GM19025 (cell line): ENCODE results near the gene ALDOB.

Experiments
- ATAC-seq: cut with Tn5 transposase; IDR thresholded peaks from one replicate; pipeline ENCODE4 v1.9.1; 2021; ENCODE audit warnings: mild to moderate bottlenecking, low read depth, moderate library complexity; ENCODE audit not compliant: unreplicated experiment

ALDOB gene

DNA sequence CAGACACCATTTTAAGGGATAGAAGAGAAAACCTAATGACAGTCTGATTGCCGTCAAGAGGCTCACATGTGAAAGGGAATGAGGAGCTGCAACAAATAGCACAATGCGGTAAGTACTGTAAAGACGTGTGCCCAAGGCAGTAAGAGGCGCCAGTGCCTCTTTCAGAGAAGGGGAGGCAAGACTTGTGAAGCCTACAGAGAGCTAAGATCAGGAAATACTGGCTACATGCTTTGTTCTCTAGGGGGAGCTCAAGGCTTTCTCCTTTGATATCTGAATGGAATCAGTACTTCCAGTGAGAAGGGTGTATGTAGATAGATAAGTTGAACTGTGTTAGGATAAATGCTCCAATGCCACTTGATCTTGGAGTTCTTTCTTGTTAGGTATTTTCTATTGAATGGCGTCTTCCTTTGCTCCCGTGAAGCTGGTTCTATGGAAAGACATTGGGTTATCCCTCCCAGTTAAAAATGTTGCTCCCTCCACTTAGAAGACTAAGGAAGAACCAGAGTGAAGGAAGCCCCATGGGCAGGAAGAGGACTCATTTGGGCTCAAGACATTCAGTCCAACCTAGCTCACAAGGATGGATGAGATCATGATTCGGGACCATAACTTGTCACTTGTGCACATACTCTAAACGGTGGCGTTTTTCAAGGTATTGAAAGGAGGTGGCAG lies 23.5 kb upstream of the ALDOB start:
- peak; percentile 85 for ATAC-seq

DNA sequence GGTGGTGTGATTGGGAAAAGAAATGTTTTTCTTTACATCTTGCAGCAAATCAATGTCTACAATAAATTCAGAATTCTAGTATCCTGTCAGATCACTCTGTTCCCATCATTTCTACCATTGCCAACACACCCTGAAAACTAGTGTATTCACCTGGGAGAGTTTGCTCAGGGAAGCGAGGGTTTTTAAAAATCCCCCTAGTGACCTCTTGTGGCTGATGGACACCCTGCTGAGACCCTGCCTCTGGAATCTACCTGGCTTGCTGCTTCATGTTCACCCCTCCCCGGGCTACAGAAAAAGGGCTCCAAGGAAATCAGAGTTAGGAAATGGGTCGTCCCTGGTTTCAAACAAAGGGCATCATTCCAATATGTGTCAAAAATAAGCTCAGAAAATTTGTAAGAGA lies 21.4 kb upstream of the ALDOB start:
- ATAC-seq, result no peak

DNA sequence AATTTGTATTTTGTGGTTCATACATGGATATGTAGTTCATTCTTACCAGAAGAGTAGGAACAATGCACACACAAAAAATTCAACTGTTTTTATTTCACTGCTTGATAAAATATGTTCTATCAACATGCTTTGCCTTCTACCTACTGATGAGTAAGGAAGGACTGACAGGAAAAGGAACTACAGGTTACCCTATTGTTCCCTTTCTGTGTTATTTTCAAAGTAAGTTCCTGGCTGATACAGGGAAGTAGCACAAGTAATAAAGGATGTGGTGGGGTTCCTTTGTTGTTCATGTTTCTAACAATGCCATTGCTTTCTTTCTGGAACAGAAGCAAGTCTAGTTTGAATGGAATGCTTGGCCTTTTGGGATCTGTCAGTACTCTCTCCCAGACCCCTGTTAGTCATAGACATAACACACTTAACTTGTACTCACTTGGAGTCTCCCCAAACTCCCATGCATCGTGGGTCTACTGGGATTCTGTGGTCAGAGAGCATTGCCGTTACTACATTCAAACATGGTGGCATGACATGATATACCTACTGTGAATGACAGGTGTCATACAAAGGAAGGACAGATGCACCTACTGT lies 20.2 kb upstream of the ALDOB start:
- ATAC-seq, result no peak

DNA sequence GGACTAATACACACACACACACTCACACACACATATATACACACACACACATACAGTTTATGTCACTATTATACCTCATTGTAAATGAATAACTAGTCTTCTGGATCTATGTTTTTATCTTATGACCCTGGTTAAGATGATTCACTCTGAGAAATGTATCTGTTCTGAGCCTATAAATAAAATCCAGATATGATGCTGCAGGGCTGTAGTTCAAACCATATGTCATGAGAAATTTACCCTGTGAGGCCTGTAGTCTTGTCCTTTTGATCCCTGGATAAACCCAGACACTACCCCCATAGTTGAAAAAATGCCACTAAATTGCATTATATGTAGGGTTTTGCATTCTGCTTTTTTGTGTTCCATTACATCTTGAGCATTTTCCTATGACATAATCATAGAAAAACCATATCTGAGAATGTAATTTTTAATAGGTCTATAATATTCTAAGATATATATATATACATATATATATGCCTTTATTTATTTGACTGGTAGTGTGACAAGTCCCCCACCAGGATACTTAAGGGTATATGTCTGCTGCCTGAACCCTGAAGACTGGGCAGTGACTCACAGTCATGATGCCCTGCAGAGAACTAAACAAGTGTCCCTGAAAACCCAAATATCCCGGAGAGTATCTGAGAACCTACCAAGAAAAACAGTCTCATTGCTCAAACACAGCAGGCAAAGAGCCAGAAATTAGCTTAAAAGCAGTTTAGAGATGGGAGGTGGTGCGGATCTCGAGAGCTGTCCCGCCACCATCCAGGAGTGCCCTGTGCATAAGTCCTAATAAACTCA lies 18.4 kb upstream of the ALDOB start:
- ATAC-seq, result no peak

DNA sequence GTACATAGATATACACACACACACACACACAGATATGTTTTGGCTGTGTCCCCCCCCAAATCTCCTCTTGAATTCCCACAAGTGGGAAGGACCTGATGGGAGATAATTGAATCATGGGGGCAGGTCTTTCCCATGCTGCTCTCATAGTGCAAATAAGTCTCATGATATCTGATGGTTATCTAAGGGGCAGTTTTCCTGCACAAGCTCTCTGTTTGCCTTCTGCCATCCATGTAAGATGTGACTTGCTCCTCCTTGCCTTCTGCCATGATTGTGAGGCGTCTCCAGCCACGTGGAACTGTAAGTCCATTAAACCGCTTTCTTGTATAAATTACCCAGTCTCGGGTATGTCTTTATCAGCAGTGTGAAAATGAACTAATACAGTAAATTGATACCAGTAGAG lies 15.9 kb upstream of the ALDOB start:
- ATAC-seq, result no peak

DNA sequence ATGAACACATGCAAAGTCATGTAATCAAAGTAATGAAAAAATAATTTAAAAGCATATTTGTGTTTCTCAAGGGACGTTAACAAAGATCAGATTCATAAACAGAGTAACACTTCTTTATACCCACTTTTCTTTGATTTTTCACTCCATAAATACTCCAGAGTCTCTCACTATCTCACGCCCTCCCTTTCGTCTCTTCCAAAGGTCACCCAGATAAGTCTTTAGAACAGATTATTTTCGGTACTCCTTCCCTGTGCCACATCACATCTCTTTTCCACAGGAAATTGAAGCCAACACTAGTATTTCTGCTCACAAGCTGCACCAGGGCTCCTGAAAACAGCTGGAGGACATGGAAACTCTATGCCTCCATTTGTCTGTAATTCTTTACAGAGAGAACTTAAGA lies 15.4 kb upstream of the ALDOB start:
- no peak for ATAC-seq

DNA sequence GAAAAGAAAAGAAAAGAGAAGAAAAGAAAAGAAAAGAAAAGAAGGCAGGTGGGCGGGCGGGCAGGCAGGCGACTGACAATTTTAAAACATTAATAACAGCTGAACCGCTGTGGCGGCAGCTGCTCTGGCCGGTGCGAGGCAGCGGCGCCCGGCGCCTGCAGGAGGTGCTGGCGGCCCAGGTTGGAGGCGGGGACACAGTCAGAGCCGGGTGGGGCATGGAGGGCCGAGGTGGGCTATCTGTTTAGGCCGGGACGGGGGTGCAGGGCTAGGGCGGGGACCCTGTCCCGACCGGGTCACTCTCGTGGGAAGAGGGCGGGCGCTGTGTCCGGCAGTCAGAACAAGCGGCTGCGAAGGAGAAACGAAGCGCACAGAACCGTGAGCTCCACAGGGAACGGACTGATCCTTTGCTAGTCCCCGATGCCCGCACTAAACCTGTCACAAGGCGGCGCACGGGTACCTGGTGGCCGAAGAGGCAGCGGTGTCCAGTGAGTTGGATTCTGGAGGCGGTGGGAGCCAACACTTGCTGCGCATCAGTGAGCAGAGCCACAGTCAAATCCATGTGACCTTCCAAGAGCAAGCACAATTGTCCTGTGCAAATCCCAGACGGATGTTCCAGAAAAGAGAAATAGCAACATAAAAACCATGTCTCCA lies 13.6 kb upstream of the ALDOB start:
- peak; percentile 93 for ATAC-seq

DNA sequence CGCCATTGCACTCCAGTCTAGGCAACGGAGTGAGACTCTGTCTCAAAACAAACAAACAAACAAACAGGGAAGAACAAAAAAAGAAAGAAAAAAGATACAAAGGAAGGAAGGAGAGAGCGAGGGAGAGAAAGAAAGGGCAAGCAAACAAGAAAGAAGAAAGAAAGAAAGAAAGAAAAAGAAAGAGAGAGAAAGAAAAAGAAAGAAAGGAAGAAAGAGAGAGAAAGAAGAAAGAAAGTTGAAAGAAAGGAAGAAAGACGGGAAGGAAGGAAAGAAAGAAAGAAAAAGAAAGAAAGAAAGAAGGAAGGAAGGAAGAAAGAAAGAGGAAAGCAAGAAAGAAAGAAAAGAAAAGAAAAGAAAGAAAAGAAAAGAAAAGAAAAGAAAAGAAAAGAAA lies 13.1 kb upstream of the ALDOB start:
- no peak for ATAC-seq

DNA sequence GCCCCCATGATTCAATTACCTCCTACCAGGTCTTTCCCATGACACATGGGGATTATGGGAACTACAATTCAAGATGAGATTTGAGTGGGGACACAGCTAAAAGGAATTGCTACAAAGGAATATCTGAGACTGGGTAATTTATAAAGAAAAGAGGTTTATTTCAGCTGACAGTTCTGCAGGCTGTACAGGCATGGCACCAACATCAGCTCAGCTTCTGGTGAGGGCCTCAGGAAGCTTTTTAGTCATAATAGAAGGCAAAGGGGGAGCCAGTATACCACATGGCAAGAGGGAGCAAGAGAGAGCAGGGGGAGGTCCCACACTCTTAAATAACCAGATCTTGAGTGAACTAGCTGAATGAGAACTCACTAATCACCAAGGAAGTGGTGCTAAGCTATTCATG lies 11.2 kb upstream of the ALDOB start:
- ATAC-seq, result no peak

DNA sequence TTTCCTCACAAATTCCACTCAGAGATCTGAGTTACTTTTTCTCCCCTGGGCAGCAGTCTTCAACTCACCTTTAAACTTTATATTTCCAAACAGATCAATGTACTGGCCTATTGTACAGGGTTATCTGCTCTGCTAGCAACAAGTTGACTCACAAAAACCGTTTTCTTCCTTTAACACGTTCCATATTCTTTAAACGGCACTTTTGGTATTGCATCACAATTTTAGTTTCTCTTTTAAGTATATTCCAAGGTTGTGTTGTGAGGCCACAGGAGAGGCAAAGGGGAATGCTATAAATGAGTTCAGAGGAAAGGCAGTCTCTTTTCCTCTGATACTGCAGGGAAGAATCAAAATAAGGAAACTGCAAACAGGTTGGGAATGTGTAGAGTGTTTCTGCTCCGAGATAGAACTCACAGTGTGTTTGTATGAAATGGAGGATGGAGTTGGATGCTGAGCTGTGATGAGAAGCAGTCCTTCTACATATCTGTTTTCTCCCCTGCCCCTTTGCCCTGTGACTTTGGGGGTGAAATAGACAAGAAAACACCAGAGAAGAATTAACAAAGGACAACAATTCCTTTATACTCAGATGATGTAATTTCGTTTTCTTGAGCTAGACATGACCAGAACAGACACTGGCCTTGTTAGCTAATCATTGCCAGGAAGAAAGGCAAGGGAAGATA lies 9.9 kb upstream of the ALDOB start:
- no peak for ATAC-seq

DNA sequence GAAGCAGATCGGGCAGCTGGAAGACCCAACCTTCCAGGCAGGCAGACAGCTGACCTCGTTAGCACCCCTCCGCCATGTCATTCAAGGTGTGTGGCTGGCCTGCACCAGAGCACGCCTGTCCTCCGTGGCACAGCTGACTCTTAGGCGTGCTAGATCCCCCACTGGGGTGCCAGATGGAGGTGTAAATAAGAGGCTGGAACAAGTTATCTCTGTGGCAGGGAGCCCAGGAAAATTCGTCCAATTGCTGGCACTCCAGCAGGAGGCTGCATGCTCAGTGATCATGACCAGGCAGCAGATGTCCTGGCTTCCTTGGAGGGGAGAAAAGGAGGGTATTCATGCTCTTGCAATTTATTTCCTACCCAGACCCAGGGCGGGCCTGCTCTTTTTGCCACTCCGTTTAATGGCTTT lies 7.8 kb upstream of the ALDOB start:
- no peak for ATAC-seq

DNA sequence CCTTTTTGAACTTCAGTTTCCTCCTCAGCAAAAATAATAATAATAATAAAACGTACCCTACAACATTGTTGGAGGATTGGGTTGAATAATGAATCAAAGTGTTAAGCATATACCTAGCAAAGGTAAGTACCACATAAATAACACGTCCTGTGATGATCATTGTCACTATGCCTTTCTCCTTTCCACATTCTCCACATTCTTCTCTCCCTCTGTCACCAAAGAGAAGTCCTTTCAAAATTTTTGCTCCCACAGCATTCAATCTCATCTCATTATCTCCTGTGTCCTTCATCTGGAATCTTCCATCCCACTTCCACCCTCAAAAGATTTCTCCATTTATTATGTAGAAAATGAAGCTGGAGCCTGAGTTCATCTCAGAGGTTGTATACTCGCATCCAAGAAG lies 7.2 kb upstream of the ALDOB start:
- no peak for ATAC-seq

DNA sequence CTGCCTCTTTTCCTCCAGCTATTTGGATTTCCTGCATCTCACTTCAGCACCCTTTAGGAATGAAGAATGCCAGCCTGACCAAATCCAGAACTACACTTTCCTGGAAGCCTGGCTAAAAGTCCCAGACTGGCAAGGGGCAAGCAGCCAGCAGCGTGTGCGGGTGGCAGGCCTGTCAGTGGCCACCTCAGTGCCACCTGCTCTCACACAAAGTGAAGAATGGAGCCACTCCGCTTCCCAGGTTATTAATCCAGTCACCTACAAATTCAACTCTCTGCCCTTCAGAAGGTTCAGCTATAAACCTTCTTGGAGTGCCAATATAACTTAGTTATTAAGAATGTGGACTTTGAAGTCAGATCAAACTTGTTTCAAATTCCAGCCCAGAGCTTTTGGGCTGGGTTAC lies 6.7 kb upstream of the ALDOB start:
- ATAC-seq, result no peak

DNA sequence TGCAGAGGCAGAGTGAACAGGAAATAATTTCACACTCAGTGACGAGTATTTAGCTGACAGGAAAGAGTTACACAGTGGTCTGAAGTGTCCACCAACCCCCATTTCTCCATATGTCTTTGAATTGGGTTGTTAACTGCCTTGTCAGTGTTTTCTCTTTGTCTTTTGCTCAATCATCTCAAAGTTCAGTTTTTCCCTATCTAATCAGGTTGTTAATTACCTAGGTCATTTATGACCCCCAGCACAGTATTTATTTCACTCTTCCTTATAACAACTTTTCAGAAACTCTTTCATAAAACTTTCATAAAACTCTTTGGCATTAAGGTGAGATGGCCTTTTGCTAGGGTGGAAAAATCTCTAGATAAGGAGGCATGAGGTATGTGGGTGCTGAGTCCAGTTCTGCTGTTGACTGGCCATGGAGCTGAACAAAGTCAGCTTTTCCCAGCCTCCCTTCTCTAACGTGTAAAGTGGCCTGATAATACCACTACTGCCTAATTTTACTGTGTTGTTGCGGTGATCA lies 5.2 kb upstream of the ALDOB start:
- ATAC-seq, result no peak

DNA sequence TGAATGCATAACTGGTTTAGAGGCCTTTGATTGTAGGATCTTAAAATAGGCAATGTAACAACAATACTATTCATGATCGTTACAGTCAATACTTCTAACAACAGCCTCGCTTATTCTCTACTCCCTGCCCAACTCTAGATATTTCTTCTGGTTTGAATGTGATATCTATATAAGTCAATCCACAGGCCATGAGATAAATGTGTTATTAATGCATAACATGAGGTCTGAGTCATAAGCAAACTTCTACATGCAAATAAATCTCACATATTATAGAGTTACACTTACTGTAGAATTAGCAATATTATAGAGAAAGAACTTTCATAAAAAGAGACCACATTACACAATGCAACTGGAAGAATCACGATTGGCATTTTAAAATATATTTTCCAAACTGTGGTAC lies 2.9 kb upstream of the ALDOB start:
- no peak for ATAC-seq

DNA sequence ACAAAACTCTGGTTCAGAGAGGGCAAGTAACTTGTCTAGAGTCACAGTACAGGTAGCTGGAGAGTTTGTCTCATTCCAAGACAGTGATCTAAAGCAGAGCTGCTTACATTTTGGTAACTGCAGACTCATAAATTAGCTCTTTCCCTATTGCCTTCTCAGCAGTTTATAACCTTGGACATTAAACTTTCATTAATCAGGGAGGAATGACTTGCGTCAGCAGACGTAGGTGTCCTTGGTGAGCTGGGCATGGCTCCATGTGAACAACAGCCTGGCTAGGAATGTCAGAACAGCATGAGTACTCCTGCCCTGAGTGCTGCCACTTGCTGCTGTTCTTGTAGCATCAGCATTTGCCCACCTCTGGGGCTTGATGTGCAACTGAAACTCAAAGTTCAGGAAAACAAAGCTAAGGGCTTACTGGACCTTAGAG lies 2.2 kb upstream of the ALDOB start:
- ATAC-seq, result no peak

DNA sequence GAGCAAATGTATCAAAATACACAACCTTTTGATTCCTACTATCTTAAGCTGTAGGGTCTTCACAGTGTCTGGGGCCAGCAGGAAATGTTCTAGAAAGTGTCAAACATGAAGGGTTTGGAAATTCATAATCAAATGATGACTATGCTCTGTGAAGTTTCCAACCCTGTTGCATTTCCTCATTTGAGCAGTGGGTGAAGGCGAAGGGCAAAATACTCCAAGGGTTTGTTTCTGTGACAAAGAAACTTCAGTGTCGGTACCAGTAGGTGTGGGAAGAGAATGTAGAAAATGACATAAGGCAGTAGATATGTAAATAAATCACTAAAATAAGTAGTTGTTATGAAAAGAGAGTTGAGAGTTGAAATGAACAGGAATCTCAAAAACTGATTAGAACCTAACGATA lies 576 bp downstream of the ALDOB start:
- ATAC-seq, result no peak

DNA sequence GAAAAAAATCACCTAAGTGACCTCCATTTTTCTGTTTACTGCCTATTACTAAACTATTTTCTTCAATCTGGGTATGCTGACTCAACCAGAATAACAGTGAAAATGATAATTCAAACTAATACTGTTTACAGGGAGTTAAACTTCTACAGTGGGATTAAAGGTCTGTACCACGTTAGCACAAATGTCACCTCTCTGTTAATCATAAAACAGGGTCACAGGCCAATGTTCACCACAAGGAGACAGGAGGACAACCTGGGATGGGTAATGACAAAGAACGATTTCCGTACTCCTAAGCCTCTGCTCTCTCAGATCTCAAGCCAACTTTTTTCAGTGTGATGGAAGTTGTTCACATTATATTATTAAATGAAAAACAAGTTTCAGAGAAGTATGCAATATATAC lies 2.3 kb downstream of the ALDOB start:
- no peak for ATAC-seq

DNA sequence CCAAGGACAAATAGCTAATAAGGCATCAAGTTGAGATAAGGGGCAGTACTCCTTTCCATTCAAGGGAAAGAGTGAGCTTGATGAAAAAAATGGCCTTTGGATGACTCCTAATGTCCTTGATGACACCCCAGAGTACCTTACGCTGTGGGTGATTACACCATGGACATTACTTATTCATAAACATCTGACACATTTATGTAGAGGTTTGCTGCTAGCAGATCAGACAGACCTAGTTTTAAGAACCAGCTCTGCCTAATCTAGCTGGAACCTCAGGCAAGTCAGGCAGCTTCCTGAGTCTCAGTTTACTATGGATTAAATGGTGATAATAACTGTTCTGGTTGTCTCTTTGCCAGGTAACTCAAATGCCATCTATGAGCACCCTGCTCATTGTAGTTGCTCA lies 2.8 kb downstream of the ALDOB start:
- ATAC-seq, result no peak

DNA sequence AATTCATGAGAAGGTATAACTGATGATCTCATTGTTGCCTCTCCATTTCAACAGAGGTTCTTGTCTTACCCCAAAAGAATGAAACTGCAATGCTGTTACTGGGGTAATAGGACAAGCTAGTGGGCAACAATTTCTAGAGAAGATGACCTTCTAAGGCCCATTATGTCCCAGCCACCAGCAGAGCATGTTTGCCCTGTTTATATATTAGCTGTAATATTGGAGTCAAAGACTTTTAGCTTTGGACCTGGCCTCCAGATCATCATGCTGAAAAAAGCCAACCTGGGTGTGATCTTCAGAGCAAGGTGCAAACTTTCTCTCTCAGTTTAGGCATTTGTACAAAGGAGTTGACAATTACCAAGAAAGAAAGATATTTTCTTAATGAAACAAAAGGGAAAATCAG lies 3.4 kb downstream of the ALDOB start:
- ATAC-seq, result no peak

DNA sequence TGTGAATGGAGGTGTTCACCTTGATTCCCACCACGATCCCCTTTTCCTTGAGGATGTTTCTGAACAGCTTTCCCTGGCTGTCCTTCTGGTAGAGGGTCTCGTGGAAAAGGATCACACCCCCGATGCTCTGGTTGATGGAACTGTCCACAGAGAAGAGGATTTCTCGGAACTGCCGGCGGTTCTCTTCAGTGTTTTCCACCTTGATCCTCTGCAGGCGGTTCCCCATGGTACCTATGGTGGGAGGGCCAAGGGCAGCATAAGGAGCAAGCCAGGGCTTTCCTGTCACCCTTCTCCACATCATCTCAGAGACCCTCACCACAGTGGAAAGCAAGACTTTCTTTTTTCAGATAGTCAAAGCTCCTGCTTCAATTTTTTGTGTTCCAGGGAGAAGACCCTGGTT lies 5.8 kb downstream of the ALDOB start:
- no peak for ATAC-seq
